GM19099 (cell line): ENCODE data around the gene CTNNA1.

Experiments used
- POLR2A ChIP-seq: IDR thresholded peaks from 3 replicates; pipeline ENCODE4 v1.6.1; 2011; ENCODE audit warnings: low read depth; ENCODE audit not compliant: insufficient read length; ENCODE audit errors: extremely low read depth

The CTNNA1 gene

DNA sequence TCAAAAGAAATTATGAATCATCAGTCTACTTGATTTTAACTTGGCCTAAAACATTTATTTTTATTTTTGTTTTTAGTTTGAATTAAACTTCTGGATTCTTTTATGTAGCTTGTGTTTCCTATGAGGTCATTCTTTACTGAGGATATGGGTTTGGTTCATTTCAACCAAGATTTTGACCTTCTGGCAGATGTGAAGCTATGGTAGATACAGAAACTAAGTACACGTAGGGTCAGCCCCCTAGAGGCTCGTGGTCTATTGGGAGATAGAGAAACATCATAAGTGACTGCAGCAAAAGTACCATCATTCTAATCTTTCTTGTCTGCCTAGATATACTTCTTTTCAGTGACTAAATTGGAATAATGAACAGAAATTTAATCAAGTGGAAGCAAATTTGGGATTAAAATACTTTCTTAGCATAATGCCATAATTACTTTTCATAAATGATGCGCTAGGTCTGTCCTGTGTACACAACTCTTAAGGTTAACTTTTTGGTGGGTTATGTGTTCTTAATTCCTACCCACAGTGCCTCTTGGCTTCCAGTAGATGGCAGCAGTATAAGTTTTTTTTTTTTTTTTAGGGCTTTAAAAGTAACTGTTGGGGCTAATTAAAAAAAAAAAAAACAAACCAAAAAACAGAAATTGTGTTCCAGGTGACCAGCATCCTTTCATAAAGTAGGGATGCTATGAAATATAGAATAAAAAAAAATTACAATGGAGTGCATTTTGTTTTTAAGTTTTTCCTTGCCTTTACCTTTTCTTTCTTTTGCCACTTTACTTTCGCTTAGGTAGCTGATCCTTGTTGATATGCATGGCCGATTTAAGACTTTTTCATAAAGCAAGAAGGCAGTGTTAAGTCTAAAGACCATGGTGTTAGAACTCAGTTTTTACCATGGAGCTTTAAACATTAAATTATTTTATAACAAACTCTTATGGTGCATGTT is 72.0 kb downstream of the CTNNA1 start:
- no peak for TF ChIP-seq POLR2A

- TF ChIP-seq POLR2A, result no peak
Measured at GRCh38 chr5:138828556-138828955, 75.3 kb downstream of the CTNNA1 start.

DNA sequence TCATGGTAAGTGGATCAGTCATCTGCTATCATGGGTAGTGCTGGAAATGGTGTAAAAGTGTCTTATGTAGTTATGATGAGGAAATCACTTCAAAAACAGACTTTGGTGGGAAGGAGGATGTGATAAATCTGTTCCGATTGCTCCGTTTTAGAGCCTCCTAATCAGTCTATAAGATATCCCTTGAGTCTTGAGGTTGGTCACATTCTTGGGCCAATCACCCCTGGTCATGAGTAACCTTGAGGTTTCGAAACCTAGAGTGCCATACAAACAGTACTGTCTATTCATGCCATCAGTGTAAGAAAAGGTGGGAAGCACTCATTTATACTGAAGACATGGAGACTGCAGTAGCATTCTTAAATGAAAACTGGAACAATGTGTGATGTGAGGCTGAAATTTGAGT is 76.1 kb downstream of the CTNNA1 start:
- no peak for TF ChIP-seq POLR2A

GRCh38 chr5:138831703-138832102 is 78.5 kb downstream of the CTNNA1 start:
- no peak for TF ChIP-seq POLR2A

GRCh38 chr5:138832218-138832617 is 79.0 kb downstream of the CTNNA1 start:
- TF ChIP-seq POLR2A, result no peak

DNA sequence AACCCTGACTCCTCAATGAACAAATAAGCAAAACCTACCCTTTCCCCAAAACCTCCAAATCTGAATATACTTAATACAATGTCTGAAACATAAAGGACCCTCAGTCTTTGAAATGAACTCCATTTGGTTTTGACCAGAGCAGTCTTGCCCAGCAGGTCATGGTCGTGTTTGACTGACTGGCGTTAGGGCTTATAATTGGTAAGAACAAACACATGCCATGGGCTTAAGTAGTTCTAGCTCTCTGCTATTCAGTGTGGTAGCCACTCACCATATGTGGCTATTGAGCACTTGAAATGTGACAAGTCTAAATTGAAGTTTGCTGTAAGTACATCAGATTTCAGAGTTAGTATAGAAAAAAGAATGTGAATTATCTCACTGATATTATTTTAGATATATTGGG is 79.9 kb downstream of the CTNNA1 start:
- TF ChIP-seq POLR2A, result no peak

GRCh38 chr5:138833726-138834480 is 80.7 kb downstream of the CTNNA1 start:
- no peak for TF ChIP-seq POLR2A

DNA sequence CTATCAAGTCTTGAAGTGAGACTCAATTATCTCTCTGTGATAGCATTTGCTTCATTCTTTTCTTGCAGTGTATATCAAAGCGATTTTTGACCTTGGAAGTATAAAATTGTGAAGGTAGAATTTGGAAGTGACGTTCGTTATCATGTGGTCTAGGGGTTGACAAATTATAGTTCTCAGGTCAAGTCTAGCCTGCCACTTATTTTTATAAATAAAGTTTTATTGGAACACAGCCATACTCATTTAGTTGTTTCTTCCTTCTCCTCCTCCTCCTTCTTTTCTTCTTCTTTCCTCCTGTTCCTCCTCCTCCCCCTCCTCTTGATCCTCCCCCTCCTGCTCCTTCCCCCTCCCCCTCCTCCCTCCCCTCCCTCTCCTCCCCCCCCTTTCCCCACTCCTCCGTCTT is 83.9 kb downstream of the CTNNA1 start:
- TF ChIP-seq POLR2A, result no peak

GRCh38 chr5:138840103-138840502 is 86.9 kb downstream of the CTNNA1 start:
- no peak for TF ChIP-seq POLR2A

- no peak for TF ChIP-seq POLR2A
Measured at GRCh38 chr5:138841531-138841930, 88.3 kb downstream of the CTNNA1 start.

DNA sequence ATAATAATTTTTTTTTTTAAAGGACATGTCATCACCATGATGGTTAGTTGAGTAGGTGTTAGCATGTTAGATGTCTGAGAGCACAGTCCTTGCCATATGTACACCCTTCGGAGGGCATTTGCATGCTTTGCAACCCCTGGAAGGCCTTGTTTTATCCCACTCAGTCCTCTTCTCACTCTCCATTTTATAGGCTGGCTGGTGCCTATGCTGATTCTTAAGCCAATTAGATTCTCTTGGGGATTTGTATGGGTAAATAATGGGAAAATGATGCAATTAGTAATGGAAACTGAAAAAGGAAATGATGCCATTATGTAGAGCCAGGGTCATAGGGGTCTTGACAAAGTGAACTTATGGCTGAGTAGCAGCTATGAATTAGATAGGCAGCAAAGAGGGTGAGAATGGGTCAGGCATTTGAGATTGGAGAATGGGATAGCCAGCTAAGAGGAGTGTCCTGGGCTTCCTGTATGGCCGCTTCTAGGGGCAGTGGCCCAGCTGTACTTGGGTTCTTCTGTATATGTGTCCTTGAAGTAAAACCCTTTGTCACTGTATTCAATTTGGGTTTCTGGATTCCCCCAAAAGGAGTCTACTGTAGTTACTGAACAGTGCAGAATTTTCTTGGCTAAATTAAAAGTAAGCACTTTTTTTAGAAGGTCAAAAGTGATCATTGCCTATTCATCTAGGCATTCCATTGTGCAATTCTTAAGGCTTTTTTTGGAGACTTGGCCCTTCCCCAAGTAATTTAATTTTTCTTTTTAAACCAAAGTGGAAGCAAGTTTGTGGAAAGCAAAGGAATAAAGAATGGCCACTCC is 90.3 kb downstream of the CTNNA1 start:
- TF ChIP-seq POLR2A, result no peak

- no peak for TF ChIP-seq POLR2A
Measured at GRCh38 chr5:138844125-138844461, 90.9 kb downstream of the CTNNA1 start.

DNA sequence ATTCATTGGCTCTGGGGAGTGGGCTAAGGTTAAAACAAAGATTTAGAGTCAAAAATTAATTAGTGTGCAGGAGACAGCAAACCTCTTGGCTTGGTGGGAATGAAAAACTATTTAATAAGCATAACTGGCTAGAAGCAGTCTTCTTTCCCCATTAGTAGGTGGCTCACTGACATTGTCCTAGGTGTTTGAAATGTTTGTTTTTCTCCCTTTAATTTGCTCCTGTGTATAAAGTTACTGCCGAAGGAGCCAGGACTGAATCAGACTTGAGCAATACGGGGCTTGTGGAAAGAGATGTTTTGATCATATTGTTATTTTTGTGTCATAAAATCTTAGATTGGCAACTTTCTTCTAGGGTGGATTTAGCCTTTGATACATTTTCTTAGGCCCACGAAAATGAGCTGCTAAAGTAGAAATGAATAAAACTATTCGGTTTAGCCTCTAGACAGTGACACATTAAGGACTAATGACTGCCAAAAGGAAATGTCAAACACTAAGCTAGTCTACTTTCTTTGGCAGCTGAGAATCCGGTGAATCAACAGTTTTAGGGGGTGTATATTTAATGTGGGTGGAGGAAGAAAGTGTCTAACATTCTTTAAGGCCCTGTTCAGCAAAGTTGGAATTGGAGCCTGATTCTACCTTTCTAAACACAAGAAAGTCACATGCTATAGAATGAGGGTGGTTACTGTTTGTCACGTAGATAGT is 91.7 kb downstream of the CTNNA1 start:
- TF ChIP-seq POLR2A, result no peak

GRCh38 chr5:138849439-138849838 is 96.2 kb downstream of the CTNNA1 start:
- no peak for TF ChIP-seq POLR2A

DNA sequence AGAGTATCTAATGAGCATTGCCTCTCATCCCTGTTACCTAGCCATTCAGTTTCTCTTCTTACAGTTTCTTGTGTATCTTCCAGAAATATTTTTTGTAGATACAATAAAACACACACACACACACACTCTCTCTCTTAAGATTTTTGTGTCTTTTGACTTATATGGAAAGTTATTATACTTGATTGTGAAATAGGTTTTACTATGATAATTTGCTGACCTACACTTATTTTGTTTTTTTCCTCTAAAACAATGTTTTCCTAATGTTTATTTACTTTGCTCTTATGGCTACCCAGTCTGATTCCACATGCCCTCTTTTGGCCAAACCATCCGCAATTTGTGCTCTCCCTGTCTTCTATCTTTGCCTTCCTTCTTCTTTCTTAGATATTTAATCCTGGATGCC is 96.7 kb downstream of the CTNNA1 start:
- TF ChIP-seq POLR2A, result no peak
